HEK293 (cell line): ENCODE data around the gene ARRDC2.

Experiments used
- KLF1 ChIP-seq: fragments of 450-650 bp; formaldehyde crosslinking; IDR thresholded peaks from 2 replicates; pipeline ENCODE4 v1.5.1; 2016; ENCODE audit warnings: missing biosample characterization, missing genetic modification characterization
- KLF9 ChIP-seq: fragments of 450-650 bp; formaldehyde crosslinking; IDR thresholded peaks from 2 replicates; pipeline ENCODE4 v1.5.1; 2016; ENCODE audit warnings: missing biosample characterization, missing genetic modification characterization, low read depth
- SETDB1 ChIP-seq: IDR thresholded peaks from one replicate; pipeline ENCODE4 v1.6.1; 2017; ENCODE audit warnings: mild to moderate bottlenecking, low read length, moderate library complexity, mixed read lengths; ENCODE audit not compliant: insufficient read length
- YY1 ChIP-seq: fragments of 450-650 bp; formaldehyde crosslinking; IDR thresholded peaks from 2 replicates; pipeline ENCODE4 v1.5.1; 2018; ENCODE audit warnings: missing biosample characterization, missing genetic modification characterization
- YY2 ChIP-seq: fragments of 450-650 bp; formaldehyde crosslinking; IDR thresholded peaks from 2 replicates; pipeline ENCODE4 v1.5.1; 2016; ENCODE audit warnings: missing biosample characterization, missing genetic modification characterization
- ZFHX2 ChIP-seq: fragments of 450-650 bp; formaldehyde crosslinking; conservative IDR thresholded peaks from 2 replicates; pipeline ENCODE4 v1.5.1; 2016; ENCODE audit warnings: missing biosample characterization, missing genetic modification characterization
- ZFP3 ChIP-seq: fragments of 450-650 bp; formaldehyde crosslinking; IDR thresholded peaks from 2 replicates; pipeline ENCODE4 v1.5.1; 2016; ENCODE audit warnings: low read depth, missing biosample characterization, missing genetic modification characterization
- ZFP37 ChIP-seq: fragments of 450-650 bp; formaldehyde crosslinking; IDR thresholded peaks from 2 replicates; pipeline ENCODE4 v1.5.1; 2016; ENCODE audit warnings: missing biosample characterization, missing genetic modification characterization
- ZNF16 ChIP-seq: fragments of 450-650 bp; formaldehyde crosslinking; IDR thresholded peaks from 2 replicates; pipeline ENCODE4 v1.5.1; 2016; ENCODE audit warnings: low read depth, missing biosample characterization, missing genetic modification characterization
- ZNF175 ChIP-seq: fragments of 450-650 bp; formaldehyde crosslinking; IDR thresholded peaks from 2 replicates; pipeline ENCODE4 v1.5.1; 2016; ENCODE audit warnings: missing biosample characterization, missing genetic modification characterization
- ZNF274 ChIP-seq, 2 experiments: fragments of 200-500 bp in 1 of 2; fragments of 450-650 bp in 1 of 2; sonication (Bioruptor generic) in 1 of 2; formaldehyde crosslinking in 1 of 2; IDR thresholded peaks; 2 replicates each; pipeline versions ENCODE4 v1.5.1 to v1.6.1; 2014 to 2016; ENCODE audit warnings: borderline replicate concordance in 1 of 2, inconsistent platforms in 1 of 2, low read length in 1 of 2, missing biosample characterization in 1 of 2, missing genetic modification characterization in 1 of 2
- ZNF302 ChIP-seq: fragments of 450-650 bp; formaldehyde crosslinking; IDR thresholded peaks from 2 replicates; pipeline ENCODE4 v1.5.1; 2016; ENCODE audit warnings: missing biosample characterization, missing genetic modification characterization, low read depth
- ZNF37A ChIP-seq: fragments of 450-650 bp; IDR thresholded peaks from 2 replicates; pipeline ENCODE4 v1.5.1; 2018; ENCODE audit warnings: missing biosample characterization, missing genetic modification characterization
- ZNF473 ChIP-seq: fragments of 450-650 bp; formaldehyde crosslinking; IDR thresholded peaks from 2 replicates; pipeline ENCODE4 v1.5.1; 2017; ENCODE audit warnings: missing biosample characterization, missing genetic modification characterization
- ZNF48 ChIP-seq: fragments of 450-650 bp; formaldehyde crosslinking; IDR thresholded peaks from 2 replicates; pipeline ENCODE4 v1.5.1; 2016; ENCODE audit warnings: missing biosample characterization, missing genetic modification characterization
- ZNF514 ChIP-seq: fragments of 450-650 bp; formaldehyde crosslinking; IDR thresholded peaks from 2 replicates; pipeline ENCODE4 v1.5.1; 2016; ENCODE audit warnings: missing biosample characterization, missing genetic modification characterization
- ZNF549 ChIP-seq: fragments of 450-650 bp; IDR thresholded peaks from 2 replicates; pipeline ENCODE4 v1.5.1; 2018; ENCODE audit warnings: missing biosample characterization, missing genetic modification characterization, mild to moderate bottlenecking, inconsistent platforms, moderate library complexity
- ZNF571 ChIP-seq: fragments of 450-650 bp; formaldehyde crosslinking; IDR thresholded peaks from 2 replicates; pipeline ENCODE4 v1.5.0; 2017; ENCODE audit warnings: missing biosample characterization, missing genetic modification characterization
- ZNF585B ChIP-seq: fragments of 450-650 bp; formaldehyde crosslinking; IDR thresholded peaks from 2 replicates; pipeline ENCODE4 v1.5.1; 2016; ENCODE audit warnings: missing biosample characterization, missing genetic modification characterization
- ZNF624 ChIP-seq: fragments of 450-650 bp; formaldehyde crosslinking; IDR thresholded peaks from 2 replicates; pipeline ENCODE4 v1.5.1; 2017; ENCODE audit warnings: missing biosample characterization, missing genetic modification characterization
- ZNF658 ChIP-seq: fragments of 450-650 bp; formaldehyde crosslinking; IDR thresholded peaks from 2 replicates; pipeline ENCODE4; 2016; ENCODE audit warnings: missing biosample characterization, missing genetic modification characterization
- ZNF701 ChIP-seq: fragments of 450-650 bp; formaldehyde crosslinking; IDR thresholded peaks from 2 replicates; pipeline ENCODE4 v1.5.1; 2016; ENCODE audit warnings: missing biosample characterization, missing genetic modification characterization
- ZNF76 ChIP-seq: fragments of 450-650 bp; formaldehyde crosslinking; IDR thresholded peaks from 2 replicates; pipeline ENCODE4; 2016; ENCODE audit warnings: low read depth, missing biosample characterization, missing genetic modification characterization, borderline replicate concordance
- ZNF768 ChIP-seq: fragments of 450-650 bp; formaldehyde crosslinking; IDR thresholded peaks from 2 replicates; pipeline ENCODE4 v1.5.1; 2018; ENCODE audit warnings: missing biosample characterization, mild to moderate bottlenecking, missing genetic modification characterization
- ZNF777 ChIP-seq: fragments of 450-650 bp; formaldehyde crosslinking; IDR thresholded peaks from 2 replicates; pipeline ENCODE4 v1.5.1; 2017; ENCODE audit warnings: missing biosample characterization, missing genetic modification characterization, borderline replicate concordance
- ZNF785 ChIP-seq: fragments of 450-650 bp; formaldehyde crosslinking; IDR thresholded peaks from 2 replicates; pipeline ENCODE4 v1.5.1; 2016; ENCODE audit warnings: missing biosample characterization, missing genetic modification characterization
- ZNF837 ChIP-seq: fragments of 450-650 bp; formaldehyde crosslinking; IDR thresholded peaks from 2 replicates; pipeline ENCODE4 v1.5.1; 2016; ENCODE audit warnings: missing biosample characterization, missing genetic modification characterization
- TF ChIP-seq, protein P1 (sequence below): fragments of 450-650 bp; formaldehyde crosslinking; IDR thresholded peaks from 2 replicates; pipeline ENCODE4 v1.5.1; 2017; ENCODE audit warnings: missing biosample characterization, missing genetic modification characterization
- TF ChIP-seq, protein P2 (sequence below): sonication (generic); formaldehyde crosslinking; IDR thresholded peaks from 2 replicates; pipeline ENCODE4 v1.8.1; 2022; ENCODE audit warnings: mild to moderate bottlenecking, moderate library complexity, missing genetic modification reagents
- TF ChIP-seq, protein P3 (sequence below): fragments of 450-650 bp; formaldehyde crosslinking; IDR thresholded peaks from 2 replicates; pipeline ENCODE4 v1.5.1; 2016; ENCODE audit warnings: missing biosample characterization, missing genetic modification characterization
- TF ChIP-seq, protein P4 (sequence below): fragments of 450-650 bp; formaldehyde crosslinking; conservative IDR thresholded peaks from 2 replicates; pipeline ENCODE4 v1.5.1; 2016; ENCODE audit warnings: low read depth, missing biosample characterization, missing genetic modification characterization
- TF ChIP-seq, protein P5 (sequence below): fragments of 450-650 bp; formaldehyde crosslinking; IDR thresholded peaks from 2 replicates; pipeline ENCODE4 v1.5.1; 2016; ENCODE audit warnings: missing biosample characterization, missing genetic modification characterization

The ARRDC2 gene

DNA sequence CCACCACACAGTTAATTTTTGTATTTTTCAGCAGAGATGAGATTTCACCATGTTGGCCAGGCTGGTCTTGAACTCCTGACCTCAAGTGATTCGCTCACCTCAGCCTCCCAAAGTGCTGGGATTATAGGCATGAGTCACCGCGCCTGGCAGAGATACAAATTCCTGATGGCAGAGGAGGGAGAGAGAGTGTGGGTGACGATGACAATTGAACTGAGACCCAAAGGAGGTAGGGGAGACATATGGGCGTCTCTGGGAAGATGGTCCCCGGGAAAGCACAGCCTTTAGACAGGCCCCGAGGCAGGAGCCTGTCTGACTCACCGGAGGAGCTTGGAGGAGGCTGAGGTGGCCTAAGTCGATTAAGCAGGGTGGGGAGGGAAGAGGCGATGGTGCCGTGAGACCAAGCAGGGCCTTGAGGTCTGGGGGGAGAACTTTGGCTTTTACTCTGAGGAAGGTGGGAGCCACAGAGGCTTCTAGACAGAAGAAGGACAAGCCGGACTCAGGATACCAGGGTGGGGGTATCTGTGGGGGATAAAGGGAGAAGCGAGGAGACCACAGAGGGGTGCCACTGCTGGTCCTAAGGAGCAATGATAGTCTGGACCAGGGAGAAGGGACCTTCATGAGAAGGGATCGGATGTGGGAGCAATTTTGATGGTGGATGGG lies 38.2 kb downstream of the ARRDC2 start (continued):
- no peak for TF ChIP-seq ZNF514
- no peak for TF ChIP-seq ZNF785
- TF ChIP-seq ZNF701: no peak
- TF ChIP-seq, protein P1, sequence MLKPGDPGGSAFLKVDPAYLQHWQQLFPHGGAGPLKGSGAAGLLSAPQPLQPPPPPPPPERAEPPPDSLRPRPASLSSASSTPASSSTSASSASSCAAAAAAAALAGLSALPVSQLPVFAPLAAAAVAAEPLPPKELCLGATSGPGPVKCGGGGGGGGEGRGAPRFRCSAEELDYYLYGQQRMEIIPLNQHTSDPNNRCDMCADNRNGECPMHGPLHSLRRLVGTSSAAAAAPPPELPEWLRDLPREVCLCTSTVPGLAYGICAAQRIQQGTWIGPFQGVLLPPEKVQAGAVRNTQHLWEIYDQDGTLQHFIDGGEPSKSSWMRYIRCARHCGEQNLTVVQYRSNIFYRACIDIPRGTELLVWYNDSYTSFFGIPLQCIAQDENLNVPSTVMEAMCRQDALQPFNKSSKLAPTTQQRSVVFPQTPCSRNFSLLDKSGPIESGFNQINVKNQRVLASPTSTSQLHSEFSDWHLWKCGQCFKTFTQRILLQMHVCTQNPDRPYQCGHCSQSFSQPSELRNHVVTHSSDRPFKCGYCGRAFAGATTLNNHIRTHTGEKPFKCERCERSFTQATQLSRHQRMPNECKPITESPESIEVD: no peak
- peak; percentile 20; the same call in 1 of the 2 replicates for TF ChIP-seq ZNF76 (tag by site-specific recombination)
- TF ChIP-seq, protein P2, sequence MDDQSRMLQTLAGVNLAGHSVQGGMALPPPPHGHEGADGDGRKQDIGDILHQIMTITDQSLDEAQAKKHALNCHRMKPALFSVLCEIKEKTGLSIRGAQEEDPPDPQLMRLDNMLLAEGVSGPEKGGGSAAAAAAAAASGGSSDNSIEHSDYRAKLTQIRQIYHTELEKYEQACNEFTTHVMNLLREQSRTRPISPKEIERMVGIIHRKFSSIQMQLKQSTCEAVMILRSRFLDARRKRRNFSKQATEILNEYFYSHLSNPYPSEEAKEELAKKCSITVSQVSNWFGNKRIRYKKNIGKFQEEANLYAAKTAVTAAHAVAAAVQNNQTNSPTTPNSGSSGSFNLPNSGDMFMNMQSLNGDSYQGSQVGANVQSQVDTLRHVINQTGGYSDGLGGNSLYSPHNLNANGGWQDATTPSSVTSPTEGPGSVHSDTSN (CRISPR knock-in tag): no peak
- no peak for TF ChIP-seq YY1
- TF ChIP-seq ZNF16 (tag by site-specific recombination): peak; percentile 74
- TF ChIP-seq ZNF837: no peak
- TF ChIP-seq YY2 (tag by site-specific recombination): no peak
- no peak for TF ChIP-seq KLF9 (tag by site-specific recombination)
- TF ChIP-seq ZNF302: no peak
- TF ChIP-seq, protein P3, sequence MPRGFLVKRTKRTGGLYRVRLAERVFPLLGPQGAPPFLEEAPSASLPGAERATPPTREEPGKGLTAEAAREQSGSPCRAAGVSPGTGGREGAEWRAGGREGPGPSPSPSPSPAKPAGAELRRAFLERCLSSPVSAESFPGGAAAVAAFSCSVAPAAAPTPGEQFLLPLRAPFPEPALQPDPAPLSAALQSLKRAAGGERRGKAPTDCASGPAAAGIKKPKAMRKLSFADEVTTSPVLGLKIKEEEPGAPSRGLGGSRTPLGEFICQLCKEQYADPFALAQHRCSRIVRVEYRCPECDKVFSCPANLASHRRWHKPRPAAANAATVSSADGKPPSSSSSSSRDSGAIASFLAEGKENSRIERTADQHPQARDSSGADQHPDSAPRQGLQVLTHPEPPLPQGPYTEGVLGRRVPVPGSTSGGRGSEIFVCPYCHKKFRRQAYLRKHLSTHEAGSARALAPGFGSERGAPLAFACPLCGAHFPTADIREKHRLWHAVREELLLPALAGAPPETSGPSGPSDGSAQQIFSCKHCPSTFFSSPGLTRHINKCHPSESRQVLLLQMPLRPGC (tag by site-specific recombination): peak; percentile 76
- TF ChIP-seq ZNF624 (tag by site-specific recombination): no peak
- no peak for TF ChIP-seq ZNF658 (tag by site-specific recombination)
- no peak for TF ChIP-seq ZNF768 (tag by site-specific recombination)
- TF ChIP-seq ZNF585B (tag by site-specific recombination): no peak
- peak; percentile 96 for TF ChIP-seq ZFHX2 (tag by site-specific recombination)
- TF ChIP-seq ZNF571 (tag by site-specific recombination): no peak
- TF ChIP-seq ZFP37 (tag by site-specific recombination): no peak
- TF ChIP-seq ZNF473 (tag by site-specific recombination): no peak
- no peak for TF ChIP-seq ZNF175 (tag by site-specific recombination)
- TF ChIP-seq ZNF274 (IDR thresholded peaks at IDR 0.05; ENCODE audit: low read length): no peak
- TF ChIP-seq ZNF274 (tag by site-specific recombination; IDR thresholded peaks at IDR 0.05; ENCODE audit: borderline replicate concordance): no peak
- TF ChIP-seq ZNF48 (tag by site-specific recombination): no peak
- TF ChIP-seq, protein P4, sequence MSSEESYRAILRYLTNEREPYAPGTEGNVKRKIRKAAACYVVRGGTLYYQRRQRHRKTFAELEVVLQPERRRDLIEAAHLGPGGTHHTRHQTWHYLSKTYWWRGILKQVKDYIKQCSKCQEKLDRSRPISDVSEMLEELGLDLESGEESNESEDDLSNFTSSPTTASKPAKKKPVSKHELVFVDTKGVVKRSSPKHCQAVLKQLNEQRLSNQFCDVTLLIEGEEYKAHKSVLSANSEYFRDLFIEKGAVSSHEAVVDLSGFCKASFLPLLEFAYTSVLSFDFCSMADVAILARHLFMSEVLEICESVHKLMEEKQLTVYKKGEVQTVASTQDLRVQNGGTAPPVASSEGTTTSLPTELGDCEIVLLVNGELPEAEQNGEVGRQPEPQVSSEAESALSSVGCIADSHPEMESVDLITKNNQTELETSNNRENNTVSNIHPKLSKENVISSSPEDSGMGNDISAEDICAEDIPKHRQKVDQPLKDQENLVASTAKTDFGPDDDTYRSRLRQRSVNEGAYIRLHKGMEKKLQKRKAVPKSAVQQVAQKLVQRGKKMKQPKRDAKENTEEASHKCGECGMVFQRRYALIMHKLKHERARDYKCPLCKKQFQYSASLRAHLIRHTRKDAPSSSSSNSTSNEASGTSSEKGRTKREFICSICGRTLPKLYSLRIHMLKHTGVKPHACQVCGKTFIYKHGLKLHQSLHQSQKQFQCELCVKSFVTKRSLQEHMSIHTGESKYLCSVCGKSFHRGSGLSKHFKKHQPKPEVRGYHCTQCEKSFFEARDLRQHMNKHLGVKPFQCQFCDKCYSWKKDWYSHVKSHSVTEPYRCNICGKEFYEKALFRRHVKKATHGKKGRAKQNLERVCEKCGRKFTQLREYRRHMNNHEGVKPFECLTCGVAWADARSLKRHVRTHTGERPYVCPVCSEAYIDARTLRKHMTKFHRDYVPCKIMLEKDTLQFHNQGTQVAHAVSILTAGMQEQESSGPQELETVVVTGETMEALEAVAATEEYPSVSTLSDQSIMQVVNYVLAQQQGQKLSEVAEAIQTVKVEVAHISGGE (tag by site-specific recombination): no peak
- no peak for TF ChIP-seq ZNF777 (tag by site-specific recombination)
- TF ChIP-seq ZNF549 (tag by site-specific recombination): no peak
- no peak for TF ChIP-seq ZNF37A
- no peak for TF ChIP-seq ZFP3
- TF ChIP-seq, protein P5, sequence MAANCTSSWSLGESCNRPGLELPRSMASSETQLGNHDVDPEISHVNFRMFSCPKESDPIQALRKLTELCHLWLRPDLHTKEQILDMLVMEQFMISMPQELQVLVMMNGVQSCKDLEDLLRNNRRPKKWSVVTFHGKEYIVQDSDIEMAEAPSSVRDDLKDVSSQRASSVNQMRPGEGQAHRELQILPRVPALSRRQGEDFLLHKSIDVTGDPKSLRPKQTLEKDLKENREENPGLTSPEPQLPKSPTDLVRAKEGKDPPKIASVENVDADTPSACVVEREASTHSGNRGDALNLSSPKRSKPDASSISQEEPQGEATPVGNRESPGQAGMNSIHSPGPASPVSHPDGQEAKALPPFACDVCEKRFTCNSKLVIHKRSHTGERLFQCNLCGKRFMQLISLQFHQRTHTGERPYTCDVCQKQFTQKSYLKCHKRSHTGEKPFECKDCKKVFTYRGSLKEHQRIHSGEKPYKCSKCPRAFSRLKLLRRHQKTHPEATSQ: no peak
- peak; percentile 38; the same call in 1 of the 2 replicates for TF ChIP-seq KLF1 (tag by site-specific recombination)
- no peak for TF ChIP-seq SETDB1
